Ishikawa (cell line): ENCODE results near the gene PRPF19.

Source experiments
- CEBPB ChIP-seq: IDR thresholded peaks from 2 replicates; pipeline ENCODE4 v1.6.1; 2012
- CREB1 ChIP-seq: IDR thresholded peaks from 2 replicates; pipeline ENCODE4 v1.6.1; 2012; ENCODE audit warnings: low read depth
- EGR1 ChIP-seq: IDR thresholded peaks from 2 replicates; pipeline ENCODE4 v1.6.1; 2012
- EP300 ChIP-seq: IDR thresholded peaks from 2 replicates; pipeline ENCODE4 v1.6.1; 2012; ENCODE audit warnings: borderline replicate concordance
- FOXM1 ChIP-seq: IDR thresholded peaks from 2 replicates; pipeline ENCODE4 v1.6.1; 2012; ENCODE audit warnings: low read depth, borderline replicate concordance
- NFIC ChIP-seq: IDR thresholded peaks from 2 replicates; pipeline ENCODE4 v1.6.1; 2012
- RAD21 ChIP-seq: IDR thresholded peaks from 2 replicates; pipeline ENCODE4 v1.6.1; 2012; ENCODE audit warnings: low read depth
- TAF1 ChIP-seq: IDR thresholded peaks from 2 replicates; pipeline ENCODE4 v1.6.1; 2012; ENCODE audit warnings: low read depth, mild to moderate bottlenecking
- TCF12 ChIP-seq: IDR thresholded peaks from 2 replicates; pipeline ENCODE4 v1.6.1; 2012; ENCODE audit warnings: low read depth
- TEAD4 ChIP-seq: IDR thresholded peaks from 2 replicates; pipeline ENCODE4 v1.6.1; 2012
- YY1 ChIP-seq: IDR thresholded peaks from 2 replicates; pipeline ENCODE4 v1.6.1; 2012; ENCODE audit warnings: low read depth
- ZBTB7A ChIP-seq: IDR thresholded peaks from 2 replicates; pipeline ENCODE4 v1.6.1; 2012; ENCODE audit warnings: low read depth
- TF ChIP-seq, protein P1 (sequence below): IDR thresholded peaks from 2 replicates; pipeline ENCODE4 v1.6.1; 2012
- TF ChIP-seq, protein P2 (sequence below): IDR thresholded peaks from 2 replicates; pipeline ENCODE4 v1.6.1; 2012
- TF ChIP-seq, protein P3 (sequence below): IDR thresholded peaks from 2 replicates; pipeline ENCODE4 v1.6.1; 2012; ENCODE audit warnings: low read depth, mild to moderate bottlenecking

Gene PRPF19

DNA sequence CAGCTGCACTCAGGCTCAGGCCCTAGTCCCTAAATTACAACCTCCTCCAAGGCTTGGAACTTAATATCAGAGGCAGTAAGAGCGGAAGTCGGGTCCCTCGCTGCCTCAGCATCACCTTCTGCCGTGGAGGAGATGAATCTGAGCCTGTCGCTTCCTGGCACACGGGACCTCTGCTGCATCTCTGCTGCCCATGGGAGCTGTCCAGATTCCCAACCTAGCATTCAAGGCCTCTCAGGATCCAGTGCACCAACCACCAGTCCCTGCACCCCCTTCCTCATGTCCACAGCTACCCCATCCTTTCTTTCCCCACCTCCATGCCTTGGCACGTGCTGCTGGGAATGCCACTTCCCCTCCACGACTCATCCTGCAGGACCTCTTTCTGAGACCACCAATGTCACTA is 48.1 kb downstream of the PRPF19 start:
- TF ChIP-seq, protein P1, sequence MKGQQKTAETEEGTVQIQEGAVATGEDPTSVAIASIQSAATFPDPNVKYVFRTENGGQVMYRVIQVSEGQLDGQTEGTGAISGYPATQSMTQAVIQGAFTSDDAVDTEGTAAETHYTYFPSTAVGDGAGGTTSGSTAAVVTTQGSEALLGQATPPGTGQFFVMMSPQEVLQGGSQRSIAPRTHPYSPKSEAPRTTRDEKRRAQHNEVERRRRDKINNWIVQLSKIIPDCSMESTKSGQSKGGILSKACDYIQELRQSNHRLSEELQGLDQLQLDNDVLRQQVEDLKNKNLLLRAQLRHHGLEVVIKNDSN: no peak
- no peak for TF ChIP-seq FOXM1
- no peak for TF ChIP-seq CREB1
- TF ChIP-seq, protein P2, sequence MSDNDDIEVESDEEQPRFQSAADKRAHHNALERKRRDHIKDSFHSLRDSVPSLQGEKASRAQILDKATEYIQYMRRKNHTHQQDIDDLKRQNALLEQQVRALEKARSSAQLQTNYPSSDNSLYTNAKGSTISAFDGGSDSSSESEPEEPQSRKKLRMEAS: no peak
- TF ChIP-seq RAD21: no peak
- TF ChIP-seq TAF1: no peak
- TF ChIP-seq YY1: no peak
- no peak for TF ChIP-seq NFIC
- no peak for TF ChIP-seq EP300
- no peak for TF ChIP-seq CEBPB
- TF ChIP-seq EGR1: no peak
- TF ChIP-seq ZBTB7A: no peak
- TF ChIP-seq TEAD4: no peak
- TF ChIP-seq, protein P3, sequence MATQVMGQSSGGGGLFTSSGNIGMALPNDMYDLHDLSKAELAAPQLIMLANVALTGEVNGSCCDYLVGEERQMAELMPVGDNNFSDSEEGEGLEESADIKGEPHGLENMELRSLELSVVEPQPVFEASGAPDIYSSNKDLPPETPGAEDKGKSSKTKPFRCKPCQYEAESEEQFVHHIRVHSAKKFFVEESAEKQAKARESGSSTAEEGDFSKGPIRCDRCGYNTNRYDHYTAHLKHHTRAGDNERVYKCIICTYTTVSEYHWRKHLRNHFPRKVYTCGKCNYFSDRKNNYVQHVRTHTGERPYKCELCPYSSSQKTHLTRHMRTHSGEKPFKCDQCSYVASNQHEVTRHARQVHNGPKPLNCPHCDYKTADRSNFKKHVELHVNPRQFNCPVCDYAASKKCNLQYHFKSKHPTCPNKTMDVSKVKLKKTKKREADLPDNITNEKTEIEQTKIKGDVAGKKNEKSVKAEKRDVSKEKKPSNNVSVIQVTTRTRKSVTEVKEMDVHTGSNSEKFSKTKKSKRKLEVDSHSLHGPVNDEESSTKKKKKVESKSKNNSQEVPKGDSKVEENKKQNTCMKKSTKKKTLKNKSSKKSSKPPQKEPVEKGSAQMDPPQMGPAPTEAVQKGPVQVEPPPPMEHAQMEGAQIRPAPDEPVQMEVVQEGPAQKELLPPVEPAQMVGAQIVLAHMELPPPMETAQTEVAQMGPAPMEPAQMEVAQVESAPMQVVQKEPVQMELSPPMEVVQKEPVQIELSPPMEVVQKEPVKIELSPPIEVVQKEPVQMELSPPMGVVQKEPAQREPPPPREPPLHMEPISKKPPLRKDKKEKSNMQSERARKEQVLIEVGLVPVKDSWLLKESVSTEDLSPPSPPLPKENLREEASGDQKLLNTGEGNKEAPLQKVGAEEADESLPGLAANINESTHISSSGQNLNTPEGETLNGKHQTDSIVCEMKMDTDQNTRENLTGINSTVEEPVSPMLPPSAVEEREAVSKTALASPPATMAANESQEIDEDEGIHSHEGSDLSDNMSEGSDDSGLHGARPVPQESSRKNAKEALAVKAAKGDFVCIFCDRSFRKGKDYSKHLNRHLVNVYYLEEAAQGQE: no peak

DNA sequence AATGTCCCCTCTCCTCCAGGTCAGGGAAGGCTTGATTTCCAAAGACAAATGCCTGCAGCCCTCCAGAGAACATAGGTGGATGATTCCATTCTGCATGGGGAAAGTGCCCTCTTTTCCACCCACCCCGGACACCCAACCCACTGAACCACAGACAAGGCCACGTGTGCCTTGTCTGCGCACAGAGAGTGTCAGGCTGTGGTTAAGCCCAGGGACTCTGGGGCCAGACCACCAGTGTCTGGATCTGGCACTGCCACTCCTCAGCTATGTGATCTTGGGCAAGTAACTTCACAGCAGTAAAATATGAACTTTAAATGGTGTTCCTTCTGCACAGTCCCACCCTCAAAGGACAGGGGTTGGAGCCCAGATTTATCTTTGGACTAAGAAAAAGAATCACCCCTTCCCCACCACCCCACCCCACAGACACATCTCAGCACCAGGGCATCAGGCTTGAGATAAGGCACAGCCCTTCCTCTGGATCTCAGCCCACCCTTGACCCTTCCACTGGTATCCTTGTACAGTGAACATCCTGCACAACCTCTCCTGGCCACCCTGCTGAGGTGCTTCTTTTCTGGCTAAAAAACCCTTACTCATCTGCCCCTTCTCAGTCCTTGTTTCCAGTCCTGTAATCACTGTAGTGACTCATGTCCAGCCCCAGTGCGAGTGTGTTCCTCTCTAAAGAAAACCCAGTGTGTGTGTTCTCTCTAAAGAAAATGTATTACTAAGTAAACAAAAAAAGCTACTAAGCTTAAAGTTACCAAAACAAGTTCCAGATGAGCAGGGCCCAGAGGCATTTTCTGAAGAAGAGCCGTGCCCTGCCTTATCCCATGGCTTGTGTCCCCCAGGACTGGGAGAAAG is 48.8 kb downstream of the PRPF19 start:
- TF ChIP-seq NFIC (no peak), TCF12 (no peak), CEBPB (no peak), RAD21 (no peak)

DNA sequence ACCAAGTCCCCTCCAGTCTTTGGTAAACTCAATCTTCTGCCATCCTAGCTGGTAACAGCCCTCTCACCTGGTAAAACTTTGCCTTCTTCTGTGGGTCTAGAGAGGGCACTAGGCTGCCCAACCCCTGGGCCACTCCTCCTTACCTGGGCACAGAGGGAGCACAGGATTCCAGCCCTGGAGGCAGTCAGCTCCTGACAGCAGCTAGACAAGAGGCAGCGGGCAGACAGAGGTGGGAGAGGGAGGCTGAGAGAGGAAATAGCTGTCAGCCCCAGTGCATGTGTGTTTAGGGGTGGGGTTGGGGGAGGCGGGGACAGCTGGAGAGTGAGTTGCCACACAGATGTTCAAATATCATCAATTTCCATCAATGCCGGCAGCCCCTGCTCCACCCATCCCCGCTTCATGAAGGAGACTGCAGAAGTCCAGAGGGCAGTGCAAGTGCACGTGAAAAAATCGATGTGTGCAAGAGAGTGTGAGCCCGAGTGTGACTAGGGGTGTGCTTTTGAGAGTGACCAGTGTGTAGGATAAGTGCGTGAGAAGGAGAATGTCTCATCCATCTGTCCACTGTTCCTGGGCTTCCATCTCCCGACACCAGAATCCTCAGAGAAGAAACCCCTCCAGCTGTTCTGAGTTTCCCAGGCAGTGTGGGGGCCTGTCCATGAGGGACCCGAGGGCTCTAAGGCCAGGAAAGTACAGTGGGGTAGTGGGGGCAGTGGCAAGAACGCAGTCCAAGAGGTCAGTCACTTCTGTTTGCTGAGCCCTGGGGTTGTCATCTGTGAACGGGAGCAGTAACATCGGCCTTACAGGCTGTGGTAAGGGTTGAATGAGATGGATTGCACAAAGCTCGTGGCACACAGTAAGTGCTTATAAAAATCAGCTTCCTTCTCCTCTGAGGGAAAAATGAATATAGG is 50.4 kb downstream of the PRPF19 start, which contains the start of gene PTGDR2:
TSS of gene PTGDR2 (minus strand) at position 225 of the 908 bp plus-strand sequence. CDS start 2,228 bp downstream, outside the sequence.
- TF ChIP-seq NFIC (no peak), CEBPB (no peak), TAF1 (no peak), EGR1 (no peak), EP300 (no peak), YY1 (no peak), TEAD4 (no peak), TCF12 (no peak), CREB1 (no peak), ZBTB7A (no peak), FOXM1 (no peak), RAD21 (no peak)
- TF ChIP-seq, protein P3: no peak
- TF ChIP-seq, protein P1: no peak
- TF ChIP-seq, protein P2: no peak

DNA sequence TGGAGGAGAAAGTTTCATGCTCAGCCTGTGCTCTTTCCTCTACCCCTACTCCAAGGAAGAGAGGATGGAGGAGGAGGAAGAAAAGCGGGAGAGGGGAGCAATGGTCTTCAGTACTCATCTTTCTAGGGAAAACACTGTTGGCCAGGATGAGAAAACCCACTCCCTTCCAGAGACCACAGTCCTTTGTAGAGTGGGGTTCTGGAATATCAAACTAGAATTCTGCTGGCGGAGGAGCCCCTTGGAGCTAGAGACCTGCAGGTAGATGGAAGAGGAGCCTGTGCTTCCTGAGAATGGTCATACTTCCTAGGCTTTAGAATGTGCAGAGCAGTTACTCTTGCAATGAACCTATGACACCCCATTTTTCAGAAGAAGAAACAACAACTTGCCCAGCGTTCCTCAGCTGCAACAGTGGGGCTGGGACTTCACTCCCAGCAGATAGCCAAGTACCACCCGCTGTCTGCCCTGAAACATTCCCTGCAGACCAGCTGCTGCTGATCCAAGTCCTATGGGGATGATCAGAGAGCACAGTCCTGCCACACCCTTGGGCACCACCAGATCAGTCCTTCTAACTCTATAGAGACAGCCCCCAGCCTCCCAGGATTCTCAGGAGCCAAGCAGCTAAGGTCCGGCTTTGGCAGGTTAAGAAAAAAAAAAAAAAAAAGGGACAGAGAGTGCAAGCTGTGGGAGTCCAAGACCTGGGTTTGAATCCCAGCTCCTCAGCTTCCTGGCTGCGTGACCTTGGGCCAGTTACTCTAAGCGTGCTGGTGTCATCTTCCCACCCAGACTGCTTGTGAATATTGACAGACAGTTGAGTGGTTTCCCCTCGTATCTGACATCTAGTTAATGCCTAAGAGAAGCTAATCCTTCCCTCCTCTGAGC is 51.3 kb downstream of the PRPF19 start:
- TF ChIP-seq NFIC: no peak

DNA sequence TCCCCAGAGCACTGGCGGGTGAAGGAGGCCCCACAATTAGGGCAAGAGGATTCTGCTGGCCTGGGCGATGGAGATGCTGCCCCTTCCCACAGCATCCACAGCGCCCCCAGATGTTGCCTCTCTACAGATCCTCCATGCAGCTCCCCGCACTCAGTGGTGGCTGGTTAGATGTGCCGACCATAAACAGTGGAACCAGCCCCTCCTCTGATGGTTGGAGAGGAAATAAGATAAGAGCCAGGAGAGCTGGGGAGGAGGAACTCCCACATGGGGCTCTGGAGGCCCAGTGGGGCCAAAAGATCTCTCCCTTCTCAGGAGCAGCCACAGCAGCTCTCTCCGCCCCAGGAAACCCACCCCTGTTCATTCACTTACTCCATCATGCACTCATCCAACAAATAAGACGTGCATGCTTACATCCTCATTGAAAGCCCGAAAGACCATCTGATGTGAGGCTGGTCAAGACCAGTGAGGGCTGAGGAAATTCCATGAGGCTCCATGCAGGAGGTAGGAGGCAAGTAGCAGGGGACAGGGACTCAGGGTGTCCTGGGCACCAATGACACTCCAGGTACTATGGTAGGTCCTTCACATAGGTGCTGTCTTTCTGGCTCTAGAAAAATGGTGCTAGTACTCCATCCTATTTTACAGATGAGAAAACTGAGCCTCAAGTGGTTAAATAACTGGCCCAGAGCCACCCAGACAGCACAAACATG is 52.1 kb downstream of the PRPF19 start:
- TF ChIP-seq YY1: no peak
- no peak for TF ChIP-seq NFIC
- TF ChIP-seq, protein P1: no peak
- TF ChIP-seq CEBPB: no peak
- TF ChIP-seq EP300: no peak
- TF ChIP-seq FOXM1: no peak
- no peak for TF ChIP-seq TEAD4
- no peak for TF ChIP-seq RAD21
- TF ChIP-seq, protein P2: no peak
- TF ChIP-seq TAF1: no peak
- no peak for TF ChIP-seq EGR1
- no peak for TF ChIP-seq CREB1
- TF ChIP-seq, protein P3: no peak
- TF ChIP-seq ZBTB7A: no peak
- TF ChIP-seq TCF12: no peak
